Caki2 (cell line): ENCODE measurements around the gene SNAPC3. TPM values are rescaled to one million over a fixed set of nuclear protein-coding genes. Genes with fewer than 3 reads are reported as not detected.

Source experiments
- total RNA-seq: library from RNA; depleted of rRNA; stranded (reverse); fragments of >200 nt; shearing (Covaris generic); gene quantifications from 2 replicates; pipeline ENCODE4 v1.2.3, GENCODE V29; 2014; ENCODE audit warnings: low replicate concordance; rRNA removed

SNAPC3 gene
- total RNA-seq, 1 experiment from 2014 or later, result 26.7 TPM

Other genes starting within 250 kb of the SNAPC3 start
- 0.81 and 8.0 TPM in 2 replicates for gene TTC39B, start 115.7 kb upstream of the SNAPC3 start, total RNA-seq
- gene PSIP1, start 88.1 kb downstream of the SNAPC3 start, total RNA-seq, result 24.8 and 41.8 TPM in 2 replicates
- 0.14 and 0.47 TPM in 2 replicates for gene CCDC171, start 130.2 kb downstream of the SNAPC3 start, total RNA-seq